Endodermal cell (in vitro differentiated cells): ENCODE measurements around the gene PODN. TPM values are rescaled to one million over a fixed set of nuclear protein-coding genes. Genes with fewer than 3 reads are reported as not detected.

Experiments
- DNase-seq: peaks from one replicate; pipeline ENCODE4 v3.0.0-alpha.2; 2017
- H3K27ac ChIP-seq: 2 replicates; pipeline ENCODE4 v1.5.1; 2013; ENCODE audit warnings: mild to moderate bottlenecking, low read depth, low read length, moderate library complexity
- H3K27me3 ChIP-seq: 2 replicates; pipeline ENCODE4 v1.6.1; 2013; ENCODE audit warnings: mild to moderate bottlenecking, low read length, moderate library complexity; ENCODE audit not compliant: insufficient read depth, control insufficient read depth, poor library complexity, severe bottlenecking
- H3K36me3 ChIP-seq: 2 replicates; pipeline ENCODE4 v1.7.0; 2013; ENCODE audit warnings: mild to moderate bottlenecking, low read length, moderate library complexity; ENCODE audit not compliant: control insufficient read depth, insufficient read depth
- H3K4me1 ChIP-seq: one replicate; pipeline ENCODE4 v1.7.0; 2013; ENCODE audit warnings: low read length; ENCODE audit not compliant: control insufficient read depth, insufficient read depth
- H3K4me3 ChIP-seq: 2 replicates; pipeline ENCODE4 v1.5.1; 2013; ENCODE audit warnings: mild to moderate bottlenecking, low read length, moderate library complexity
- H3K9ac ChIP-seq: 2 replicates; pipeline ENCODE4 v1.6.1; 2013; ENCODE audit warnings: mild to moderate bottlenecking, low read length, moderate library complexity; ENCODE audit not compliant: poor library complexity, severe bottlenecking; ENCODE audit errors: extremely low read depth
- H3K9me3 ChIP-seq: 2 replicates; pipeline ENCODE4 v1.6.1; 2013; ENCODE audit warnings: mild to moderate bottlenecking, low read length, moderate library complexity; ENCODE audit not compliant: control insufficient read depth
- H3K27ac Mint-ChIP-seq: 2 replicates; pipeline ENCODE4 v1.8.0; 2020; ENCODE audit warnings: mixed read lengths
- H3K27me3 Mint-ChIP-seq: 2 replicates; pipeline ENCODE4 v1.8.0; 2021; ENCODE audit warnings: mild to moderate bottlenecking, mixed read lengths; ENCODE audit not compliant: insufficient read depth
- H3K36me3 Mint-ChIP-seq: 2 replicates; pipeline ENCODE4 v1.8.0; 2020; ENCODE audit warnings: low read depth, mixed read lengths
- H3K4me1 Mint-ChIP-seq: 2 replicates; pipeline ENCODE4 v1.8.0; 2020; ENCODE audit warnings: mixed read lengths
- H3K4me3 Mint-ChIP-seq: 2 replicates; pipeline ENCODE4 v1.8.0; 2020; ENCODE audit warnings: mild to moderate bottlenecking, moderate library complexity, mixed read lengths
- H3K9me3 Mint-ChIP-seq: 2 replicates; pipeline ENCODE4 v1.8.0; 2020; ENCODE audit warnings: mild to moderate bottlenecking, mixed read lengths
- WGBS, 2 experiments: methylation state at CpG; one replicate each; pipeline versions ENCODE4 v1.1.5 to v1.1.7; 2013; ENCODE audit warnings: missing lambda C conversion rate in 2 of 2, mixed read lengths in 1 of 2; ENCODE audit not compliant: insufficient coverage in 1 of 2, insufficient read length in 1 of 2; 5-methylcytosine and 5-hydroxymethylcytosine counted together
- total RNA-seq, 2 donors: library from RNA; stranded (reverse); fragmentation: NEBNext Ultra II Directional in 1 of 2; extraction: Animal tissue kit (Norgen Biotek cat#: 25700) in 1 of 2; gene quantifications; 2 replicates in 1 of 2; 3 replicates in 1 of 2; pipeline ENCODE4 v1.2.1, GENCODE V29; 2021
- TF ChIP-seq, protein P1 (sequence below): fragments of 200-600 bp; sonication (generic); conservative IDR thresholded peaks from 2 replicates; pipeline ENCODE4 v1.5.0; 2021; ENCODE audit warnings: antibody characterized with exemption, mild to moderate bottlenecking

PODN gene
- total RNA-seq, 2 donors from 2014 or later: 3.0 to 3.6 TPM

DNA sequence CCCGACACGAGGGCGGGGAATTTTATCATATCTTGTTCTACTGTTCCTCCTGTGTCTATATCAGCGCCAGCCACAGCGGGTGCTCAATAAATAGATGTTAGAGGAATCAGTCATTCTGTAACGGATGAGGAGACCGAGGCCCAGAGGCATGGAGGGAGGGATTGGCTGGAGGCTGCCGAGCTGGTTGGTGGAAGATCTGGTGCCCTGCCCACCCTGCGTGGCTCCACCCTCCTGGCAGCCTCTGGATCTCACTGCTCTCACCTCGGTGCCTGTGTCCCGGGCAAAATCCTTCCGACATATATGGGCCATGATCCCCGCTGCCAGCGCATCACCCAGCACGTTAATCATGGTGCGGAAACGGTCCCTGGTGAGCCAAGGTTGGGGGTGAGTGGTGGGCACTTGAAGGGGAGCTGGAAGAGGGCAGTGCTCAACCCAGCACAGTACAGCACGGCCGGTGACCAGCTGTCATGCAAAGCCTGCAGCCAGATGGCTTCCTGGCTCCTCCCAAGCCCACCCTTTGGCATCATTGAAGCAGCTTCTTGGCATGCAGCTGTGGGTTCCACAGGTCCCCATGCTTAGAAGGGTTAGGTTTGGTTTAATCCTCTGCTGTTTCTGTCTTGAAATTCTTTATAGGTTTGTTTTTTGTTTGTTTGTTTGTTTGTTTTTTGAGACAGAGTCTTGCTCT is 26.7 kb downstream of the PODN start:
- TF ChIP-seq, protein P1, sequence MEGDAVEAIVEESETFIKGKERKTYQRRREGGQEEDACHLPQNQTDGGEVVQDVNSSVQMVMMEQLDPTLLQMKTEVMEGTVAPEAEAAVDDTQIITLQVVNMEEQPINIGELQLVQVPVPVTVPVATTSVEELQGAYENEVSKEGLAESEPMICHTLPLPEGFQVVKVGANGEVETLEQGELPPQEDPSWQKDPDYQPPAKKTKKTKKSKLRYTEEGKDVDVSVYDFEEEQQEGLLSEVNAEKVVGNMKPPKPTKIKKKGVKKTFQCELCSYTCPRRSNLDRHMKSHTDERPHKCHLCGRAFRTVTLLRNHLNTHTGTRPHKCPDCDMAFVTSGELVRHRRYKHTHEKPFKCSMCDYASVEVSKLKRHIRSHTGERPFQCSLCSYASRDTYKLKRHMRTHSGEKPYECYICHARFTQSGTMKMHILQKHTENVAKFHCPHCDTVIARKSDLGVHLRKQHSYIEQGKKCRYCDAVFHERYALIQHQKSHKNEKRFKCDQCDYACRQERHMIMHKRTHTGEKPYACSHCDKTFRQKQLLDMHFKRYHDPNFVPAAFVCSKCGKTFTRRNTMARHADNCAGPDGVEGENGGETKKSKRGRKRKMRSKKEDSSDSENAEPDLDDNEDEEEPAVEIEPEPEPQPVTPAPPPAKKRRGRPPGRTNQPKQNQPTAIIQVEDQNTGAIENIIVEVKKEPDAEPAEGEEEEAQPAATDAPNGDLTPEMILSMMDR: no peak
- WGBS, 2 experiments: 94 to 97% methylated on average over 5 to 19 of the region's 19 CpGs
- Histone ChIP-seq H3K27me3 (peaks cover 9% of the 10 kb centered on the region), H3K4me3 (no peak overlapping the region), H3K9me3 (no peaks in the 10 kb centered on the region), H3K36me3 (no peaks in the 10 kb centered on the region), H3K4me1 (peaks cover 3% of the 10 kb centered on the region), H3K9ac (no peak overlapping the region), H3K27ac (no peak overlapping the region)
- peaks cover 29% of the 10 kb centered on the region for H3K27me3 Mint-ChIP-seq
- no peak for DNase-seq
- no peak overlapping the region for H3K27ac Mint-ChIP-seq
- H3K36me3 Mint-ChIP-seq: no peaks in the 10 kb centered on the region
- H3K4me1 Mint-ChIP-seq: peaks cover 11% of the 10 kb centered on the region
- H3K4me3 Mint-ChIP-seq: no peak overlapping the region
- H3K9me3 Mint-ChIP-seq: no peaks in the 10 kb centered on the region

DNA sequence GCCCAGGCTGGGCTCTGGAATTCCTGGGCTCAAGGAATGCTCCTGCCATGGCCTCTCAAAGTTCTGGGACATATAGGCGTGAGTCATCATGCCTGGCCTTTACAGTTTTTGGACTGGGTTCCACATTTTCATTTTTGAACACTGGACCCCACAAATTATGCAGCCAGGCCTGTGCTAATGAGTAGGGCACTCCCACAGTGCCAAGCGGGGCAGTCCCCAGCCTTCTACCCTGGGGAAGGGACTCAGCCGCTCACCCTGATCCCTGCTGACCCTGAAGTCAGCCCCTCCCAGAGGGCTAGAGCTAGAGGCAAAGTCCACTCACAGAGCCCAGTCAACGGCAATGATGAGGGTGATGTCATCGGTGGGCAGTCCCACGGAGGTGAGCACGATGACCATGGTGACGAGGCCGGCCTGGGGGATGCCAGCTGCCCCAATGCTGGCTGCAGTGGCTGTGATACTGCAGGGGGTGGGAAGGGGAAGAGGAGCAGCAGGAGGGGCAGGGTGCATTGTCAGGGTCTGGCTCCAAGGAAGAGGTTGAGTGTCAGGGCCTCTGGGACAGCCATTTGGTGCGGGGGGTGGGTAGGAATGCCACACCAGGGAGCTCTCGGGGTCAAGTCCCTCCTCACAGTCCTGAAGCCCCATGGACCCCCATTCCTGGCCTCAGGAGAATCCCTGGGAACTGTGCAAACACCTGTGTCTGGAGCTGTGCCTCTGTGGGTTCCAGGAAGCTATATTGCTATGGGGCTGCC is 27.6 kb downstream of the PODN start:
- TF ChIP-seq, protein P1: no peak
- H3K27me3 ChIP-seq: peaks cover 9% of the 10 kb centered on the region
- no peak overlapping the region for H3K27ac ChIP-seq
- H3K4me3 Mint-ChIP-seq: no peak overlapping the region
- no peak for DNase-seq
- peaks cover 3% of the 10 kb centered on the region for H3K4me1 ChIP-seq
- H3K36me3 ChIP-seq: no peaks in the 10 kb centered on the region
- 90 to 93% methylated on average over 4 to 11 of the region's 11 CpGs for WGBS, 2 experiments
- H3K4me3 ChIP-seq: no peak overlapping the region
- no peak overlapping the region for H3K27ac Mint-ChIP-seq
- H3K9me3 ChIP-seq: no peaks in the 10 kb centered on the region
- H3K4me1 Mint-ChIP-seq: peaks cover 10% of the 10 kb centered on the region
- peaks cover 24% of the 10 kb centered on the region for H3K27me3 Mint-ChIP-seq
- no peak overlapping the region for H3K9ac ChIP-seq
- H3K36me3 Mint-ChIP-seq: no peaks in the 10 kb centered on the region
- no peaks in the 10 kb centered on the region for H3K9me3 Mint-ChIP-seq

DNA sequence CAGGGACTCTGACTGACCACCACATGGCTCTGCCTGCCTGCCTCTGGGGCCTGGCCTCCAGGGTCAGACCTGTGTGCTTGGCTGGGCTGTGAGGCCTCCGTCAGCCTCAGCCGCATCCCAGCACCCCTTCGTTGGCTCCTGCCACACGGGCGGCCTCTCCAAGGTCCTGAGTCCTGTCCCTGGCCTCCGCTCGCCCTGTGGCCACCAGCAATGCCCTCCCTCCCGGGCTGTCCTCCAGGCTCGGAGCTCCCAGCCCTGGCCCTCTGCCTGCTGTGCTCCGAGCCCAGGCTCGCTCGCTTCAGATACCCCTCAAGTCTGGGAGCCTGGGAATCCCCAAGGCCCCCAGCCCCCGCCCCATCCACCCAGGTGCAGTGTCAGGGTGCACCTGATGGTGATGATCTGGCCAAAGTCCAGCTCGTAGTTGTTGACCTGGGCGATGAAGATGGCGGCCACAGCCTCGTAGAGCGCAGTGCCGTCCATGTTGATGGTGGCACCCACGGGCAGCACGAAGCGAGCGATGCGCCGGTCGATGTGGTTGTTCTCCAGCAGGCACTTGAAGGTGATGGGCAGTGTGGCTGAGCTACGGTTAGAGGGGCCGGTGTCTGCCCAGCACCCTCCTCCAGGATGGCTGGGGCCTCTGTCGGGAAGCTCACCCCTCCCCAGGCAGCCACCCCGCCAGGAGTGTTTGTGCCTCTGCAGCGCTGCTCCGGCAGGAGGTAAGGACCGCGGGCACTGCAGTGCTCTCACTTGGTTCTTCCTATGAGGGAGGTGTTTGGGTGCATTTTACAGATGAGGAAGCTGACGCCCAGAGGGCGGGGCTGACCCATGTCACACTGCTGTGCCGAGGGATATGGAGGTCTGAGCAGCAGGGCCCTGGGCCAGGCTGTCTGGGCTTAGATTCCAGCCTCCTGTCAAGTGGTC is 28.5 kb downstream of the PODN start:
- no peaks in the 10 kb centered on the region for H3K36me3 Mint-ChIP-seq
- DNase-seq: no peak
- WGBS, 2 experiments: 94 to 95% methylated on average over 30 to 37 of the region's 37 CpGs
- H3K27me3 Mint-ChIP-seq: peaks cover 24% of the 10 kb centered on the region
- no peak overlapping the region for H3K27ac Mint-ChIP-seq
- TF ChIP-seq, protein P1: no peak
- H3K4me1 ChIP-seq: peaks cover 3% of the 10 kb centered on the region
- peaks cover 9% of the 10 kb centered on the region for H3K27me3 ChIP-seq
- no peaks in the 10 kb centered on the region for H3K9me3 Mint-ChIP-seq
- H3K27ac ChIP-seq: no peak overlapping the region
- no peaks in the 10 kb centered on the region for H3K36me3 ChIP-seq
- H3K9ac ChIP-seq: no peak overlapping the region
- H3K4me3 ChIP-seq: no peak overlapping the region
- H3K9me3 ChIP-seq: no peaks in the 10 kb centered on the region
- H3K4me1 Mint-ChIP-seq: peaks cover 10% of the 10 kb centered on the region
- H3K4me3 Mint-ChIP-seq: no peak overlapping the region
